Measurements from ENCODE around the gene DRGX. TPM values are rescaled to one million over a fixed set of nuclear protein-coding genes. Genes with fewer than 3 reads are reported as not detected.

The DRGX gene
- total and polyA plus RNA-seq, 4 donors = 3.4 to 67.8 (median 40.3) TPM

DNA sequence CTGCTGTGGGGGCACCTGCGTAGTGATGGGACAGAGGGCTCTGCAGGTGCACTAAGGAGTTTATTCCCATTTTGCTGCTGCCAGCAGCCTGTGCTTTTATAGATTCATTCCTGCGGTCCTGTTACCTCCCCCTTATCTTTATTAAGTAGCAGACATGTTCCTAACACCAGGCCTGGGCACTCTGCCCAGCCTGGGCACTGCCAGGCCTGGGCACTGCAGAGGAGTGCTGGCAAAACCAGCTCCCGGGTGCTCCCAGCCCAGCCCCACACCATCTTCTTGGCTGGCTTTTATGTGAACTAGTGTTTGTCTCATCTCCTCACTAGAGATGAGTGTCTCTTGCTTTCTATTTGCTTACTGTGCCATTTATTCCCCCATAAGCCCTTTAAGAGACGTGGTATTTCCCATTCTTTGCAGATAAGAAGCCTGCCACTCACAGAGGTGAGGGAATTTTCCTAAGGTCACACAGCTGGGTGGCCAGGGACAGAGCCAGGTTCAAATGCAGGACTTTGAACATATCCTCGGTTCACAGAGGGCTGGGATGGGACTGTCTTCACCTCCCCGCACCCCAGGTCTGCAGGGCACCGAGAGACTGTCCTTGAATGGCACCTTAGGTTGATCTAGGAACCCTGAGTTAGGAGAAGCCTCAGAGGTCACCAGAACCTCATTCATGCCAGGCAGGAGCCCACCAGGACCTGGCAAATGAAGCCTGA lies 14.6 kb upstream of the DRGX start:
- Histone ChIP-seq H3K4me3 (ENCODE audit: low read depth, low read length) (no peak overlapping the region), H3K9me3 (ENCODE audit: control insufficient read depth, insufficient read depth, low read length) (no peaks in the 10 kb centered on the region), H3K27me3 (ENCODE audit: control insufficient read depth, insufficient read depth, low read length) (peaks cover 5% of the 10 kb centered on the region), H3K36me3 (ENCODE audit: control insufficient read depth, insufficient read depth, low read length) (no peaks in the 10 kb centered on the region), H3K27ac (ENCODE audit: low read depth, low read length) (no peak overlapping the region), H3K4me1 (ENCODE audit: control insufficient read depth, insufficient read depth, low read length) (peaks cover 9% of the 10 kb centered on the region)
- DNase-seq (ENCODE audit: low read depth in 4 of 6, low spot score in 6 of 6) = peak in 1 of 6 donors; percentile 56
- whole genome bisulfite sequencing (ENCODE audit: insufficient coverage) = 50% methylated on average over 5 of the region's 7 CpGs

DNA sequence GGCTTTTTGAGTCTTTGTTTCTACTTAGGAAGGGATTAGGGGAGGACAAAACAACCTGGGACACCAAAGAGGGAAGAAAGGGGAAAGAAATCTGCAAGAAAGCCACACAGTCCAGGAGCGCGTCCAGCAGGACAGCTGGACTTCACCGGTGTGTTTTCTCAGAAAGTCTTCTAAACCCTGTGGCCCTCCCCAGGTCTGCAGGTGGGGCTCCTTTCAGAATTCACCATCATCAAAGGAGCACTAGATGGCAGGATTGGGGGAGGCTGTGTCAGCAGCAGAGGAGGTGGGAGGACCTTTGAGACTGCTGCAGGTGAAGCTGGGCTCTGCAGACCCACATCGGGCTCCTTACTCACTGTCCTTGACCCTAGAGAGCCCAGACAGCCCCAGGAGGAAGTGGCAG lies 13.9 kb upstream of the DRGX start:
- Histone ChIP-seq H3K27ac (ENCODE audit: low read depth, low read length) (no peak overlapping the region), H3K27me3 (ENCODE audit: control insufficient read depth, insufficient read depth, low read length) (peaks cover 5% of the 10 kb centered on the region), H3K4me3 (ENCODE audit: low read depth, low read length) (no peak overlapping the region), H3K4me1 (ENCODE audit: control insufficient read depth, insufficient read depth, low read length) (peaks cover 9% of the 10 kb centered on the region), H3K9me3 (ENCODE audit: control insufficient read depth, insufficient read depth, low read length) (no peaks in the 10 kb centered on the region), H3K36me3 (ENCODE audit: control insufficient read depth, insufficient read depth, low read length) (no peaks in the 10 kb centered on the region)
- 86% methylated on average over 4 of the region's 4 CpGs for WGBS (ENCODE audit: insufficient coverage)
- DNase-seq (ENCODE audit: low read depth in 4 of 6, low spot score in 6 of 6) = no peak

- Histone ChIP-seq H3K27ac (ENCODE audit: low read depth, low read length) (no peak overlapping the region), H3K9me3 (ENCODE audit: control insufficient read depth, insufficient read depth, low read length) (no peaks in the 10 kb centered on the region), H3K4me3 (ENCODE audit: low read depth, low read length) (no peak overlapping the region), H3K27me3 (ENCODE audit: control insufficient read depth, insufficient read depth, low read length) (peaks cover 5% of the 10 kb centered on the region), H3K36me3 (ENCODE audit: control insufficient read depth, insufficient read depth, low read length) (no peaks in the 10 kb centered on the region), H3K4me1 (ENCODE audit: control insufficient read depth, insufficient read depth, low read length) (peaks cover 9% of the 10 kb centered on the region)
- peak in 1 of 6 donors; percentile 50 for DNase-seq (ENCODE audit: low read depth in 4 of 6, low spot score in 6 of 6)
- 40% methylated on average over 8 of the region's 13 CpGs for WGBS (ENCODE audit: insufficient coverage)
These were observed 12.8 kb upstream of the DRGX start for GRCh38 chr10:49408519-49409306.

- H3K9me3 ChIP-seq (ENCODE audit: control insufficient read depth, insufficient read depth, low read length) = no peaks in the 10 kb centered on the region
- WGBS (ENCODE audit: insufficient coverage) = 7% methylated on average over 2 of the region's 2 CpGs
- peaks cover 9% of the 10 kb centered on the region for H3K4me1 ChIP-seq (ENCODE audit: control insufficient read depth, insufficient read depth, low read length)
- H3K36me3 ChIP-seq (ENCODE audit: control insufficient read depth, insufficient read depth, low read length) = no peaks in the 10 kb centered on the region
- peak in 5 of 6 donors; percentile 36 to 95 (median 70) for DNase-seq (ENCODE audit: low read depth in 4 of 6, low spot score in 6 of 6)
- peaks cover 11% of the 10 kb centered on the region for H3K27me3 ChIP-seq (ENCODE audit: control insufficient read depth, insufficient read depth, low read length)
- no peak overlapping the region for H3K27ac ChIP-seq (ENCODE audit: low read depth, low read length)
- no peak overlapping the region for H3K4me3 ChIP-seq (ENCODE audit: low read depth, low read length)
These were observed 11.8 kb upstream of the DRGX start for GRCh38 chr10:49407552-49408137.

GRCh38 chr10:49407151-49407550 lies 11.3 kb upstream of the DRGX start:
- H3K27me3 ChIP-seq (ENCODE audit: control insufficient read depth, insufficient read depth, low read length) = peaks cover 14% of the 10 kb centered on the region

DNA sequence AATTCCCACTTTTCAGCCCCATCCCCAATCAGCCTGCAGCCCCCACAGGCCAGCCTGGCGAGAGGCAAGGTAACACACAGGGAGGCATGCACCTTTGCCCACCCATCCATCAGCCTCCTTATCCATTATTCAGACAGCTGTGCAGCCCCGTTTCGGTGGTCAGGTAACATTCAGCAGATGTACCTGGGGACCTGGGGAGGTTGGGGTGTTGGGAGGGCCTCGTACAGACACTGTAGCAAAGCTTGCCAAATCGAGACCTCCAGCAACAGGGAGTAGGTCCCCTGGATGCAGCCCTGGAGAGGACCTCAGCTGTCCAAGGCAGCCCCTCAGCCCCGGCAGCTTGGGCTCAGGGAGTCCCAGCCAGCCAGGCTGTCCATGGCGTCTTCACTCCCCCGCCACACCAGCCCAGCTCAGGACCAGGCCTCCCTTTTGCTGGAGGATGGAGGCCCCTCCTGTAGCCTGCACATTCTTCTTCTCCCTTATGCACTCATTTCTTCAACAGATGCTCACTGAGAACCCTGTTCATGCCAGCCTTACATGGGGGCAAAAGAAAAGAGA lies 8.5 kb upstream of the DRGX start:
- H3K36me3 ChIP-seq (ENCODE audit: control insufficient read depth, insufficient read depth, low read length) = no peaks in the 10 kb centered on the region
- no peaks in the 10 kb centered on the region for H3K9me3 ChIP-seq (ENCODE audit: control insufficient read depth, insufficient read depth, low read length)
- H3K4me3 ChIP-seq (ENCODE audit: low read depth, low read length) = no peak overlapping the region
- DNase-seq (ENCODE audit: low read depth in 4 of 6, low spot score in 6 of 6) = no peak
- H3K27ac ChIP-seq (ENCODE audit: low read depth, low read length) = no peak overlapping the region
- H3K27me3 ChIP-seq (ENCODE audit: control insufficient read depth, insufficient read depth, low read length) = peaks cover 25% of the 10 kb centered on the region
- no peaks in the 10 kb centered on the region for H3K4me1 ChIP-seq (ENCODE audit: control insufficient read depth, insufficient read depth, low read length)
- WGBS (ENCODE audit: insufficient coverage) = 67% methylated on average over 5 of the region's 8 CpGs

More at GRCh38 chr10:49407151-49407550, 11.3 kb upstream of the DRGX start:
- H3K4me3 ChIP-seq (ENCODE audit: low read depth, low read length) = no peak overlapping the region
- no peaks in the 10 kb centered on the region for H3K36me3 ChIP-seq (ENCODE audit: control insufficient read depth, insufficient read depth, low read length)
- H3K27ac ChIP-seq (ENCODE audit: low read depth, low read length) = no peak overlapping the region
- H3K4me1 ChIP-seq (ENCODE audit: control insufficient read depth, insufficient read depth, low read length) = peaks cover 9% of the 10 kb centered on the region
- no peaks in the 10 kb centered on the region for H3K9me3 ChIP-seq (ENCODE audit: control insufficient read depth, insufficient read depth, low read length)
- 58% methylated on average over 3 of the region's 5 CpGs for WGBS (ENCODE audit: insufficient coverage)
- no peak for DNase-seq (ENCODE audit: low read depth in 4 of 6, low spot score in 6 of 6)

GRCh38 chr10:49403363-49403762 lies 7.5 kb upstream of the DRGX start:
- Histone ChIP-seq H3K36me3 (ENCODE audit: control insufficient read depth, insufficient read depth, low read length) (no peaks in the 10 kb centered on the region), H3K27me3 (ENCODE audit: control insufficient read depth, insufficient read depth, low read length) (peaks cover 35% of the 10 kb centered on the region), H3K27ac (ENCODE audit: low read depth, low read length) (no peak overlapping the region), H3K4me1 (ENCODE audit: control insufficient read depth, insufficient read depth, low read length) (peaks cover 3% of the 10 kb centered on the region), H3K4me3 (ENCODE audit: low read depth, low read length) (no peak overlapping the region), H3K9me3 (ENCODE audit: control insufficient read depth, insufficient read depth, low read length) (no peaks in the 10 kb centered on the region)
- WGBS (ENCODE audit: insufficient coverage) = 63% methylated on average over 3 of the region's 3 CpGs
- no peak for DNase-seq (ENCODE audit: low read depth in 4 of 6, low spot score in 6 of 6)

DNA sequence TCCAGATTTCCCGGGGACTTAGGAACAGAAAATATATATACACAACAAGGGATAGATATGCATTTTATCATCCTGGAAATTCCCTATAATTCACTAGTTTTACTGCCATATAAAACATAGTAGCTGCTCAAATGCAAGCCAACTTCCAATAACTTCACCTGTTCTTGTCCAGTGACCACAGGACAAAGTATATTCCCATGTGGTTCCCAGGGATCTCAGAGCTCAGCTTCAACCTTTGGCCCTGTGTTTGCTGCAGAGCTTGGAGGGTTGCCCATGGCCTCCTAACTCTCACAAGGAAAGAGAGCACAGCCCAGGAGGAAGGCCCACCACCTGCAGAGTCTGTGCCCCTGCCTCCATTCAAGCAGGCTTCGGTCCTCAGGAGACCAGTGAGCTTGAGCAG lies 4.5 kb upstream of the DRGX start:
- WGBS (ENCODE audit: insufficient coverage) = 80% methylated on average over 1 of the region's 2 CpGs
- no peaks in the 10 kb centered on the region for H3K36me3 ChIP-seq (ENCODE audit: control insufficient read depth, insufficient read depth, low read length)
- no peak overlapping the region for H3K27ac ChIP-seq (ENCODE audit: low read depth, low read length)
- no peak overlapping the region for H3K4me3 ChIP-seq (ENCODE audit: low read depth, low read length)
- H3K9me3 ChIP-seq (ENCODE audit: control insufficient read depth, insufficient read depth, low read length) = no peaks in the 10 kb centered on the region
- peaks cover 30% of the 10 kb centered on the region for H3K4me1 ChIP-seq (ENCODE audit: control insufficient read depth, insufficient read depth, low read length)
- H3K27me3 ChIP-seq (ENCODE audit: control insufficient read depth, insufficient read depth, low read length) = peaks cover 65% of the 10 kb centered on the region
- no peak for DNase-seq (ENCODE audit: low read depth in 4 of 6, low spot score in 6 of 6)

- no CpG with 5 or more reads among the region's 9 CpGs for WGBS (ENCODE audit: insufficient coverage)
- no peaks in the 10 kb centered on the region for H3K9me3 ChIP-seq (ENCODE audit: control insufficient read depth, insufficient read depth, low read length)
These were observed 3.1 kb upstream of the DRGX start for GRCh38 chr10:49398986-49399385.

More at GRCh38 chr10:49398986-49399385, 3.1 kb upstream of the DRGX start:
- Histone ChIP-seq H3K4me3 (ENCODE audit: low read depth, low read length) (no peak overlapping the region), H3K27me3 (ENCODE audit: control insufficient read depth, insufficient read depth, low read length) (peaks cover 79% of the 10 kb centered on the region), H3K4me1 (ENCODE audit: control insufficient read depth, insufficient read depth, low read length) (peaks cover 38% of the 10 kb centered on the region), H3K36me3 (ENCODE audit: control insufficient read depth, insufficient read depth, low read length) (peaks cover 3% of the 10 kb centered on the region), H3K27ac (ENCODE audit: low read depth, low read length) (no peak overlapping the region)
- no peak for DNase-seq (ENCODE audit: low read depth in 4 of 6, low spot score in 6 of 6)
